T-helper 1 cell treated with Interleukin-12 subunit alpha and Interleukin-12 subunit beta and Interleukin-4 antibody, amounts not matched to agents 30 ng/mL and 1 ng/mL, for 36 hours (primary cell): ENCODE results near the gene CRELD1. TPM values are rescaled to one million over a fixed set of nuclear protein-coding genes. Genes with fewer than 3 reads are reported as not detected.
"Not testable (repeated sequence)": the region's sequence is repeated elsewhere in the genome, so short reads cannot be mapped to it uniquely, and the experiment has no call there.

Source experiments
- intact Hi-C: fragments of 100-400 bp; cut with micrococcal nuclease; formaldehyde crosslinking; loops from one replicate; pipeline ENCODE4 v1.15.1; 2024
- total RNA-seq: library from RNA; stranded (reverse); gene quantifications from 2 replicates; pipeline ENCODE4 v1.2.3, GENCODE V29; 2022

The CRELD1 gene, protein sequence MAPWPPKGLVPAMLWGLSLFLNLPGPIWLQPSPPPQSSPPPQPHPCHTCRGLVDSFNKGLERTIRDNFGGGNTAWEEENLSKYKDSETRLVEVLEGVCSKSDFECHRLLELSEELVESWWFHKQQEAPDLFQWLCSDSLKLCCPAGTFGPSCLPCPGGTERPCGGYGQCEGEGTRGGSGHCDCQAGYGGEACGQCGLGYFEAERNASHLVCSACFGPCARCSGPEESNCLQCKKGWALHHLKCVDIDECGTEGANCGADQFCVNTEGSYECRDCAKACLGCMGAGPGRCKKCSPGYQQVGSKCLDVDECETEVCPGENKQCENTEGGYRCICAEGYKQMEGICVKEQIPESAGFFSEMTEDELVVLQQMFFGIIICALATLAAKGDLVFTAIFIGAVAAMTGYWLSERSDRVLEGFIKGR
- 26.0 and 27.5 TPM in 2 replicates for total RNA-seq

DNA sequence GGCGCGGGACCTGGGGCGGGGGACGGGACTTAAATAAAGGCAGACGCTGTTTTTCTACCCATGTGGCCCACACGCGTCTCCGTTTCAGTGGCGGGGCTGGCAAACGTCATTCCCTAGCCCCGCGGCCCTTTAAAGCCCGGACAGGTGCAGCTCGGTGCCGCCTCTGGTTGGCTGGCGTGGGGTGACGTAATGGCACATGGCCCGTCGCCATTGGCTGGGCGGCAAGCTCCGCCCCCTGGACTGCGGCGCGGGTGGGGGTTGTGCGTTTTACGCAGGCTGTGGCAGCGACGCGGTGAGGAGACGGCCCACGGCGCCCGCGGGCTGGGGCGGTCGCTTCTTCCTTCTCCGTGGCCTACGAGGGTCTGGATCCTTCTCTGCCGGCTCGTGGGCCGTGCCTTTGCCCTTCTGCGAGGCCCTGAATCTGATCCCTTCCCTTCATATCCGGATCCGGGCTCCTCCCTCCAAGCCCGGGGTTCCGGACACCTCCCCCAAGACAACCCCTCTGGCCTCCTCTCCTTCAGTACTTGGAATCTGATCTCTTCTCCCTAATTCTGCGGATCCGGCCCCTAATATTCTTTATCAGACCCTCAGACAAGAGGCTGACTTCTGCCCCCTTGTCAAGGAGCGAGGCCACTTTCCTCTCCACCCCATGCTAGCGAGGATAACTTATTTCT, at the start of gene CRELD1:
CRELD1 (plus strand) TSS at position 274 of the 674 bp plus-strand sequence. CDS start 605 bp downstream, outside the sequence.
- intact Hi-C loops, result loop anchor here (1.0 to 5.0 kb wide), 20 partner anchors 13 to 970 kb away; partner anchors contain the start of genes BRK1, BRPF1, EMC3 and FANCD2

DNA sequence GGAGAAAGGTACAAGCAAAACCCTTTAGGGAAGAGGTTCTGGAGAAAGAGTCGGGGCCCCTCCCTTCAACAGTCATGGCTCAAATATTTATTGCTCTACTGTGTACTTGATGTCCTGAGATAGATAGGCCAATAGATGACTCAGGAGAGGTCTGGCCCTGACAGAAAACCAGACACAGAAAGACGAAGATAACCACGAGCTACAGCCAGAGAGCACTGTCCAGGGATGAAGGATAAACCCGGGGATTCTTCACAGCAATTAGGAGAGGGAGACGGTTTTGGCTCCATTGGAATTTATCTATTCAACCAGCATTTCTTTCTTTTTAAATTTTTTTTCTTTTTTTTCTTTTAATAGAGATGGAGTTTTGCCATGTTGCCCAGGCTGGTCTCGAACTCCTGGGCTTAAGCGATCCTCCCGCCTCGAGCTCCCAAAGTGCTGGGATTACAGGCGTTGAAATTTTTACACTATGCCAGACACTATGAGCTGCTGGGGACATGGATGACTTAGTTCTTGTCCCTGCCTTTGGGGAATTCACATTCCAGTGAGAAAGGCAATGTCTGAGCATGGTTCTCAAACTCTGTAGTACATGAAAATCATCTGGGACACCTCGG, 49.0 kb upstream of the CRELD1 start:
- intact Hi-C loops, result no loop called here

DNA sequence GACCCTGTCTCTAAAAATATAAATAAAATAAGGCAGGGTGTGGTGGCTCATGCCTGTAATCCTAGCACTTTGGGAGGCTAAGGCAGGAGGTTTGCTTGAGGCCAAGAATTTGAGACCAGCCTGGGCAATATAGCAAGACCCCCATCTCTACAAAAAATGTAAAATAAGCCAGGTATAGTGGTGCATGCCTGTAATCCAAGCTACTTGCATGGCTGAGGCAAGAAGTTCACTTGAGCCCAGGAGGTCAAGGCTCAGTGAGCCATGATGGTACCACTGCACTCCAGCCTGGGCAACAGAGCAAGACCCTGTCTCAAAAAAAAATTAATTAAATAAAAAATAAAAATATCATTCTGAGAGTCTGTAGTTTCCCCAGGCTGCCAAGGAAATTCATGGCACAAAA, 47.3 kb upstream of the CRELD1 start:
- intact Hi-C loops, result no loop called here

DNA sequence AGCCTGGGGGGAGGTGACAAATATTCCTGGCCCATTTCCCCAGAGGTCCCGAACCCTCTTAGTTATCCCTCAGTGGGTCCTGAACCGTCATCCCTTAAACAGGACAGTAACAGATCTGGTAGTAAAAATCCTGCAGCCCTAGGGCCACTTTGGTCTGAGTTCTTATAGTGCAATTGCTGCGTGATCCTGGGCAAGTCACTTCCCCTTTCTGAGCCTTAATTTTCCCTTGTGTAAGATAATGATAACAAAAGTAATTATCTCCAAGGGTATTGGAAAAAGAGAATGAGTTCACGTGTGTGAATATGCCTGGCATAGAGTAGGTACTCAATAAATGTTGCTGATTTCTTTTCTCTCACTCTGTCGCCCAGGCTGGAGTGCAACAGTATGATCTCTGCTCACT, 46.2 kb upstream of the CRELD1 start:
- intact Hi-C loops, result no loop called here

DNA sequence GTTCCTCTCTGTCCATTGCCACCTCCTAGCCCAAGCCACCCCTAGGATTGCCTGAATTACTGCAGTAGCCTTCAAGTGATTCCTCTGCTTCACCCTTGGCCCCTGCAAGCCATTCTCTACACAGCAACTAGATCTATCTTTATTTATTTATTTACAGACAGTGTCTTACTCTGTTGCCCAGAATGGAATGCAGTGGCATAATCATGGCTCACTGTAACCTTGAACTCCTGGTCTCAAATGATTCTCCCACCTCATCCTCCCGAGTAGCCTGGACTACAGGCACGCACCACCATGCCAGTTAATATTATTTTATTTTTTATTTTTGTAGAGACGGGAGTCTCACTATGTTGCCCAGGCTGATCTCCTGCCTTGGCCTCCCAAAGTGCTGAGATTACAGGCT, 45.1 kb upstream of the CRELD1 start:
- intact Hi-C loops, result no loop called here

DNA sequence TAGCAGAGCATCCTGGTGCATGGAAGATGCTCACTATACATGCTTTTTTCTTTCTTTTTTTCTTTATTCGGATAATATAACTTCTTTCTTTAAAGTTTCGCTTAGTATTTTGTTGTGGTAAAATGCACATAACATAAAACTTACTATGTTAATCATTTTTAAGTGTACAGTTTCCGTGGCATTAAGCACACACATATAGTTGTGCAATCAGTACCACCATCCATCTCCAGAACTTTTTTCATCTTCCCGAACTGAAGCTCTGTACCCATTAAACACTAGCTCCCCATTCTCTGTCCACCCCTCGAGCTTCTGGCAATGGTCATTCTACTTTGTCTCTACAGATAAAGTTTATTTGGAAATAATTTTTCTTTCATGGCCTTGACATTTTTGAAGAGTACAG, 44.2 kb upstream of the CRELD1 start:
- intact Hi-C loops, result no loop called here

DNA sequence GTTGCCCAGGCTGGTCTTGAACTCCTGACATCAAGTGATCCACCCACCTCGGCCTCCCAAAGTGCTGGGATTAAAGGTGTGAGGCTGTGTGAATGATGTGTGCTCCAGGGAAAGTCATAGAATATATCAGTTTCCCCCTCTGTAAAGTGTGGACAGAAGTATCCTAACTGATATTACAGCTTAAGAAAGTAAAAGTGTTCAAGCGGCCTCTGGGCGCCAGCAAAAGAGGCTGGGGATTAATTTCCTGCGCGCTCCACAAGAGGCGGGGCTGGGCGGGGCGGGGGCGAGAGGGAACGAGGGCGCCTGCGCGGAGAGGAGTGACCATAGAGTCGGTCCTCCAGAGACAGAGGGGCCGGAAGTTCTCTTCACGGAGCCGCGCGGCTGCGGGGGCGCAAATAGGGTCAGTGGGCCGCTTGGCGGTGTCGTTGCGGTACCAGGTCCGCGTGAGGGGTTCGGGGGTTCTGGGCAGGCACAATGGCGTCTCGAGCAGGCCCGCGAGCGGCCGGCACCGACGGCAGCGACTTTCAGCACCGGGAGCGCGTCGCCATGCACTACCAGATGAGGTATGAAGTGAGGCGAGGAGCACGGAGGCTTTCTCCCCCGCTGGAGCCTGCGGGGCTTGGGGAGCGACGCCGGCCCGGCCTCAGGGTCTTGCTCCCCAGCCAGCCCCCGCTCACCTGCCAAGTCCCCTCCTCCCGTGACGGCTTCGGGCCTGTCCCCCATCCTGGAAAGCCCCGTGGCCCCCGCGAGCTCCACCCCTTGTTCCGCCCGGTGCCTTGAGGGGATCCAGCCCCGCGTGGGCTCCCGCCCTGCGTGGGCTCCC, 43.2 kb upstream of the CRELD1 start, which contains the start of gene JAGN1:
JAGN1 (plus strand) TSS at position 362 of the 823 bp plus-strand sequence; CDS start at position 475, 113 bp downstream.
- intact Hi-C loops, result loop anchor here (1.0 to 2.0 kb wide), 17 partner anchors 12 to 494 kb away; partner anchors contain the start of genes BRK1, BRPF1, CRELD1 and EMC3

DNA sequence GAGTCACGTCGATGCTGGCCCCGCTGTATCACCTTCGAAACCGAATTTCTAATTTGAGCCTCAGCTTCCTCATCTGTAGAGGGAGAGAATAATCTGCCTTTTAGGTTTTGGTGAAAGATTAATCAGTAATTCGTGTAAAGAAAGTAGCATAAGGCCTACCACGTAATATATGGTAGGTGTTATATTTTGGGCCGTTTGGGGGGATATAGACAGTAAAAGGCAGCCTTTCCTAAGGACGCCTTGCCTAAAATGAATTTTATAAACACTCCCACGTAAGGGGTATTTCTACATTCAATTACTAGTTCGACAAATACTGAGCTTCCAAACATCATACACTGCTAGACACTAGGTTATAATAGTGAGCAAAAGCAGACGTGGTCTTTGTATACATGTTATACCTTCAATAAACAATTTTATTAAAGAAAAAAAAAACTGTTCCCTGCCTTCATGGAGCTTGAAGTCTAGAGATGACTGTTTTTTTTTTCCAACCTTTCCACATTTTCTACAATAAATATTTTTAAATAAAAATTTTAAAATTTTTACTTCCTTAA, 42.5 kb upstream of the CRELD1 start:
- intact Hi-C loops, result loop anchor here (1.0 to 2.0 kb wide), 2 partner anchors 11 to 24 kb away; partner anchors contain the start of gene IL17RE

DNA sequence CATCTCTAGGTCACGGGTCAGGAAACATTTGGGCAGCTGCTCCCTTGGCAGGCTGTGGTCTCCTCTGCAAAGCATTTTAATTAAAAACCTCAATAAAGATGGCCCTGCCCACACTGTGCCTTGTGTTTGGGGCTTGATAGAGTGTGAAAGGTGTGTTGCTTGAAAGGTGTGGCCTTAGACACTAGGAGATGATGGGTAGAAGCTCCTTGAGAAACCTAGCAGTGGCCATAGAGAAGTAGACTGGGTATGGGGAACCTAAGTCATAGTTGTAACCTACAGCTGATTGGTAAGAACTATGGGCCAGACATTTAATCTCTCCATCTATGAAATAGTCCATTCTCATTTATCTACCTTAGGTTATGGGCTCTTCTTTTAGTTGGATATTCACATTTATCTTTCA, 39.9 kb upstream of the CRELD1 start:
- intact Hi-C loops, result no loop called here

DNA sequence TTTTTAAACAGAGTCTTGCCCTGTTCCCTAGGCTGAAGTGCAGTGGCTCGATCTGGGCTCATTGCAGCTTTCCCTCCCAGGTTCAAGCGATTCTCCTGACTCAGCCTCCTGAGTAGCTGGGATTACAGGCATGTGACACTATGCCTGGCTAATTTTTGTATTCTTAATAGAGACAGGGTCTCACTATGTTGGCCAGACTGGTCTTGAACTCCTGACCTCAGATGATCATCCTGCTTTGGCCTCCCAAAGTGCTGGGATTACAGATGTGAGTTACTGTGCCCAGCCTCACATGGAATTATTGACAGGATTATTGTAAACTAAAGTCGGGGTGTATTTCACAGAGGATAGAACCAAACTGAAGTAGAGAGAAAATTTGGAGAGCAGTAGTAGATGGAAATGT, 37.9 kb upstream of the CRELD1 start:
- intact Hi-C loops, result not testable (repeated sequence)

DNA sequence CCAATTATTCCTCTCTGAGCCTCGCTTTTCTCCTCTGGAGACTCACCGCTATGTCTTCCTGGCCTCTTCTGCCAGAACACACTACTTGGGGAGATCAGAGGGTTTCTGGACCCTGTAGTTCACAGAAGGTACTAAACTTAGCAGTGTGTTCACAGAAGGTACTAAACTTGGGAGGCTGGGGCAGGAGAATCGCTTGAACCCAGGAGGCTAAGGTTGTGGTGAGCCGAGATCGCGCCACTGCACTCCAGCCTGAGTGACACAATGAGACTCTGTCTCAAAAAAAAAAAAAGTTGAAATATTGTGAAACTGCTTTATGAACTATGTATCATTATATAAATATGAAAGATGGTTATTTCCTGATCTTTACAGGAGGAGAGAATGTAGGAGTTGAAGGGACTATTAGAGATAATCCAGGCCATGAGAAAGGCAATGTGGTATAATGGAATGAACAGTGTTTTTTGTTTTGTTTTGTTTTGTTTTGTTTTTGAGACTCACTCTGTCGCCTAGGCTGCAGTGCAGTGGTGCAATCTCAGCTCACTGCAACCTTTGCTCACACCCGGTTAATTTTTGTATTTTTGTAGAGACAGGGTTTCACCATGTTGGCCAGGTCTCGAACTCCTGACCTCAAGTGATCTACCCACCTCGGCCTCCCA, 36.8 kb upstream of the CRELD1 start:
- intact Hi-C loops, result not testable (repeated sequence)

DNA sequence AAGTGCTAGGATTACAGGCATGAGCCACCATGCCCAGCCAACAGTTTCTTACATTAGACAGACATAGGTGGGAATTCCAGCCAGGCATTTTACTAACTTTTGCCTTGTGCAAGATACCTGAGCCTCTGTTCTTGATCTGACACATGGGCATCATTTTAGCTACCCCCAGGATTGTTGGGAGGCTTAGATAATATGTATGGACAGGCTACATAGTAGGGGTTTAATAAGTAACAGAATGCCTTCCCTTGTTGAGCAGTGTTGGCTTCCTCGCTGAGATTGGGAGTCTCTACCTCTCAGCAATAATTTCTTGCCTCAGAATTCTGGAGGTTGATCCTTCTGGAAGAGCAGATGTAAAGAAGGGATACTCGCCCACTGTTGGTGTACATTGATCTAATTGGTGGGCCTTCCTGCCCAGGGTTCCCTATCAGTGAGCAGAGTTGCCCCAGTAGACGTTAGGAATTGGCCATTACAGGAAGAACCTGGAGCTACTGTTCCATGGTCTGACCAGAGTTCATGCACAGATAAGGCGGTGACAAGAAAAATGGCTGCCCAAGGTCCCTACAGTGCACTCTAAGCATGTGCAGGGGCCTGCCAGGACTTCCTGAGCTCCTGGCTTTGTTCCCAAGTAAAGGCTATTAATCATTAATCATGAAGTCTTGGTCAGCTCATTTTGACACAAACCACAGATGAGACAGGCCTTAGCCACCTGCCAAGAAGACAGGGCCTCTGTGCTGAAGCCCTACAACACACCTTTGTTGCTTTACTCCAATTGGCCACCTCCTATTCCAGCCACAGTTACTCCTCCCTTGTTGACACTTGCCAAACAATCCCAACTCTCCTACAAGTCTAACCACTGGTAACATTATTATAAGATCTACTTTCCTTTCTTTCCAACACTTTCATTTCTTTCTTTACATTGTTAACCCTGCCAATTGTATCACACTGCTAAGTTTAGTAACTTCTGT, 35.9 kb upstream of the CRELD1 start:
- intact Hi-C loops, result no loop called here

DNA sequence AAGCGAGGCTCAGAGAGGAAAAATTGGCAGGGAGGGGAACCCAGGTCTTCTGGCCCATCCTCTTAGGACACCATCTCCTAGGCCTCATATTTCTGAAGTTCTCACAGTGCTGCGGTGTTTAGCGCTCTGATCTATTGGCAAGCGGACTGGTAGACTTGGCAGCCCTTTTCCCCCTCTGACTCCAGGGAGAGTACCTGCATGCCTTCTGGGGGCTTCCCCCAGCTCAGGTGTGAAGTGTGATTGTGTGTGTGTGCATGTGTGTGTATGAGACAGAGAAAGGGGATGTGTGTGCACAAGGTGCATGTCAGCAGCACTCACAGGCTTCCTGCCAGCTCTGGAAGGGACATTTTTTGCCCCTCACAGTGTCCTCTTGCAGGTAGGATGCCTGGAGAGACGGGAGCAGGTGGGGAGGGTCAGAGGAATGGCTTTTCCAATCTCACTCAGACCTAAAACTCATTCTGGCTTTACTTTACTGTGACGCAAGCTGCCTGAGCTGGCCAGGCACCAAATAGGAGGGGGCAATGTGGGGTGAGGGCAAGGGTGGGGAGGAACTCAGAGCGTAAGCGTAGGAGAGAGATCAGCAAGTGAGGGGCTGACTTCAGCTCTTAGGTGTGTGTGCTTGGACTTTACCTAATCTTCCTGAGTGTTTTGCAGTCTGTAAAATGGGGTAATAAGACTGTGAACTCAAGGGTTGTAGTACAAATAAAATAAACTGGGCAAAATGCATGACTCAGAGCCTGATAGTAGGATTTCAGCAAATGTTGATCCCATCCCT, 35.0 kb upstream of the CRELD1 start:
- intact Hi-C loops, result no loop called here

DNA sequence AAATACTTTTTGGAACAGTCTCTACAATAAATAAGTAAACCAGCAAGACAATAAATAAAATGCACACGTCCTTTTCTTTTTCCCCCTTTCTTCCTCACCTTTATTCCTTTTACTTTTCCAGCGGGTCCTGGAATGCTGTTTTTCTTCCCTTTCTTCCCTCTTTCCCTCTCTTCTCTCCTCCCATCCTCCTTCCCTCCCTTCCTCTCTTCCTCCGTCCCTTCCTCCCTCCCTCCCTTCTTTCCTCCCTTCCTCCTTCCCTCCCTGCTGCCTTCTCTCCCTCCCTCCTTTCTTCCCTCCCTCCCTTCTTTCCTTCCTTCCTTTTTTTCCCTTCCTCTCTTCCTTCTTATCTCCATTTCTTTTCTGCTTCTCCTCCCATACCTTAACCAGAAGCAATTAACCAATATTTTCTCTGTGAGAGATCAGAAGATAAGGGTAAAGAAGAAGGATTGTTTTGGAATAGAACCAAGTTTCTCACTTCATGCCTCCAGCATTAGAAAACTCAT, 34.3 kb upstream of the CRELD1 start:
- intact Hi-C loops, result no loop called here

DNA sequence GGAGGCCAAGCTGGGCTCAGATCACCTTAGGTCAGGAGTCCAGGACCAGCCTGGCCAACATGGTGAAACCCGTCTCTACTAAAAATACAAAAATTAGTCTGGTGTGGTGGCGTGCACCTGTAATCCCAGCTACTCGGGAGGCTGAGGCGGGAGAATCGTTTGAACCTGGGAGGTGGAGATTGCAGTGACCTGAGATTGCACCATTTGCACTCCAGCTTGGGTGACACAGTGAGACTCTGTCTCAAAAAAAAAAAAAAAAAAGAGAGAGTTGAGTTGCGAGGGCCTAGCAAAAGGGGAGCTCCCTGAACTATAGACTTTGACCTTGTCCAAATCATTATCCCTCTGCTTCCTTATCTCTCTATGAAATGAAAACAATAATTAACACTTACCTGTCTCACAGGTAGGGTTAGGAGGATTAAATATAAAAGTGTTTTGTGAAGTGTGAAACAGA, 32.6 kb upstream of the CRELD1 start:
- intact Hi-C loops, result not testable (repeated sequence)

DNA sequence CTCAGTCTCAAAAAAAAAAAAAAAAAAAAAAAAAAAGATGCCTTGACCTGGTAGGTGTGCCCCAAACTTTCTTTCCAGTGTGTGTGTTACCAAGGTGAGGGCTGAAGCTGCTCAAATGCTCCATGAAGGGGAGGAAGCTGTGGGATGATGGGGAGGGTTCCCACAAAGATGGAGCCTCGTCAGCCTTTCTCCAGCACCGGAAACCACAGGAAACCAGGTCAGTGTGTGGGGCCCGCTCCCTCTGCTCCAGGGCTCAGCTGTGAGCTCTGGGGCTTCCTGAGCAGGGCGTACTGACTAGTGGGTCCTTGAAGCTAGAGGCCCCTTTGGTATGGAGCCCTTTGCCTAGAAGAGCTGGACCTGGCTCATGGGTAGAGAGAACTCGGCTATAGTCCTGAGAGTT, 31.7 kb upstream of the CRELD1 start:
- intact Hi-C loops, result loop anchor here (1.0 kb wide), 2 partner anchors 11 to 13 kb away; no protein-coding TSS in a partner anchor

DNA sequence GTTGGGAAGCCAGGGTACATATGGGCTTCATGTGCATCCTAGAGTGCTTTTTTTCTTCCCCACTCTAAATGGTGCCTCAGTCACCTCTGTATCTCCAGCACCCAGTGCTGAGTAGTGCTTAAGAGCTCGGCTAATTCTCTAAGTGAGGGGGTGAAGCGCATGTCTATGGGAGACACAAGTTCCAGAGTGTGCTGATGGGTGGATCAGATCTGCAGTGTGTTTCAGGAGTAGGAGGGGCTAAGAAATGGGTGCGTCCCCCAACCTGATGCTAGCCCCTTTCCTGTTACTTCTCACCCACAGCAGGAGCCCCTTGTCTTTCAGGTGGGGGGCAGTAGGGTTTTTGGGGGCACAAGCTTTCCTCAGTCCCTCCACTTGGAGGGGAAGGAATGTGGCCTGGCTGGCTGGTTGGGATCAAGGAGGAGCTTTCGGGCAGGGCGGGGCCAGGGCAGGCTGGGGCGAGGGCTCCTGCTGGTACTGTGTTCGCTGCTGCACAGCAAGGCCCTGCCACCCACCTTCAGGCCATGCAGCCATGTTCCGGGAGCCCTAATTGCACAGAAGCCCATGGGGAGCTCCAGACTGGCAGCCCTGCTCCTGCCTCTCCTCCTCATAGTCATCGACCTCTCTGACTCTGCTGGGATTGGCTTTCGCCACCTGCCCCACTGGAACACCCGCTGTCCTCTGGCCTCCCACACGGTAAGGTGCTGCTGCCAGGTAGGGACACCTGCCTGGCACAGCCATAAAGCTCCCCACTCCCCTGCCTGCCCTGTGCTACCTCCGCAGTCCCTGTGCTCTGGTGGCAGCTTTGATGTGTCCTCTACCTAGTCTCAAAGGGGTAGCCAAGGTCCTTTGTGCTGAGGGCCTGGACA, 31.0 kb upstream of the CRELD1 start, which contains the start of gene IL17RE:
IL17RE (plus strand) TSS at position 477 of the 866 bp plus-strand sequence; CDS start at position 562, 85 bp downstream.
- intact Hi-C loops, result loop anchor here (1.0 kb wide), 2 partner anchors 11 to 13 kb away; no protein-coding TSS in a partner anchor
